ENCODE measurements around the gene KIAA1210.
"Not testable (repeated sequence)": the region's sequence is repeated elsewhere in the genome, so short reads cannot be mapped to it uniquely, and the experiment has no call there.

DNA sequence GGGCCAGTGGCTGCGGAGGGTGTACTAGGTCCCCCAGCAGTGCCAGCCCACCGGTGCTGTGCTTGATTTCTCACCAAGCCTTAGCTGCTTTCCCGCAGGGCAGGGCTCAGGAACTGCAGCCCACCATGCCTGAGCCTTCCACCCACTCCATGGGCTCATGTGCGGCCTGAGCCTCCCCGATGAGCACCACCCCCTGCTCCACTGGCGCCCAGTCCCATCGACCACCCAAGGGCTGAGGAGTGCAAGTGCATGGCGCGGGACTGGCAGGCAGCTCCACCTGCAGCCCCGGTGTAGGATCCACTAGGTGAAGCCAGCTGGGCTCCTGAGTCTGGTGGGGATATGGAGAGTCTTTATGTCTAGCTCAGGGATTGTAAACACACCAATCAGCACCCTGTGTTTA is 98.0 kb downstream of the KIAA1210 start:
- TF ChIP-seq, protein P1, sequence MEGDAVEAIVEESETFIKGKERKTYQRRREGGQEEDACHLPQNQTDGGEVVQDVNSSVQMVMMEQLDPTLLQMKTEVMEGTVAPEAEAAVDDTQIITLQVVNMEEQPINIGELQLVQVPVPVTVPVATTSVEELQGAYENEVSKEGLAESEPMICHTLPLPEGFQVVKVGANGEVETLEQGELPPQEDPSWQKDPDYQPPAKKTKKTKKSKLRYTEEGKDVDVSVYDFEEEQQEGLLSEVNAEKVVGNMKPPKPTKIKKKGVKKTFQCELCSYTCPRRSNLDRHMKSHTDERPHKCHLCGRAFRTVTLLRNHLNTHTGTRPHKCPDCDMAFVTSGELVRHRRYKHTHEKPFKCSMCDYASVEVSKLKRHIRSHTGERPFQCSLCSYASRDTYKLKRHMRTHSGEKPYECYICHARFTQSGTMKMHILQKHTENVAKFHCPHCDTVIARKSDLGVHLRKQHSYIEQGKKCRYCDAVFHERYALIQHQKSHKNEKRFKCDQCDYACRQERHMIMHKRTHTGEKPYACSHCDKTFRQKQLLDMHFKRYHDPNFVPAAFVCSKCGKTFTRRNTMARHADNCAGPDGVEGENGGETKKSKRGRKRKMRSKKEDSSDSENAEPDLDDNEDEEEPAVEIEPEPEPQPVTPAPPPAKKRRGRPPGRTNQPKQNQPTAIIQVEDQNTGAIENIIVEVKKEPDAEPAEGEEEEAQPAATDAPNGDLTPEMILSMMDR (IDR thresholded peaks at IDR 0.05 in 2 of 3, conservative IDR thresholded peaks at IDR 0.05 in 1 of 3; ENCODE audit: control insufficient read depth in 2 of 3, extremely low read depth in 1 of 3, insufficient read depth in 1 of 3, low read depth in 3 of 3, low read length in 3 of 3), result not testable (repeated sequence)
- not testable (repeated sequence) for TF ChIP-seq YY1 (IDR thresholded peaks at IDR 0.05; ENCODE audit: low read depth, low read length); POLR2A (IDR thresholded peaks at IDR 0.05; ENCODE audit: low read depth, low read length); RAD21 (IDR thresholded peaks at IDR 0.05; ENCODE audit: insufficient read depth, low read depth, low read length)
- TF ChIP-seq, protein P2, sequence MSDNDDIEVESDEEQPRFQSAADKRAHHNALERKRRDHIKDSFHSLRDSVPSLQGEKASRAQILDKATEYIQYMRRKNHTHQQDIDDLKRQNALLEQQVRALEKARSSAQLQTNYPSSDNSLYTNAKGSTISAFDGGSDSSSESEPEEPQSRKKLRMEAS (IDR thresholded peaks at IDR 0.05; ENCODE audit: low read depth, low read length), result not testable (repeated sequence)
- TF ChIP-seq, protein P3, sequence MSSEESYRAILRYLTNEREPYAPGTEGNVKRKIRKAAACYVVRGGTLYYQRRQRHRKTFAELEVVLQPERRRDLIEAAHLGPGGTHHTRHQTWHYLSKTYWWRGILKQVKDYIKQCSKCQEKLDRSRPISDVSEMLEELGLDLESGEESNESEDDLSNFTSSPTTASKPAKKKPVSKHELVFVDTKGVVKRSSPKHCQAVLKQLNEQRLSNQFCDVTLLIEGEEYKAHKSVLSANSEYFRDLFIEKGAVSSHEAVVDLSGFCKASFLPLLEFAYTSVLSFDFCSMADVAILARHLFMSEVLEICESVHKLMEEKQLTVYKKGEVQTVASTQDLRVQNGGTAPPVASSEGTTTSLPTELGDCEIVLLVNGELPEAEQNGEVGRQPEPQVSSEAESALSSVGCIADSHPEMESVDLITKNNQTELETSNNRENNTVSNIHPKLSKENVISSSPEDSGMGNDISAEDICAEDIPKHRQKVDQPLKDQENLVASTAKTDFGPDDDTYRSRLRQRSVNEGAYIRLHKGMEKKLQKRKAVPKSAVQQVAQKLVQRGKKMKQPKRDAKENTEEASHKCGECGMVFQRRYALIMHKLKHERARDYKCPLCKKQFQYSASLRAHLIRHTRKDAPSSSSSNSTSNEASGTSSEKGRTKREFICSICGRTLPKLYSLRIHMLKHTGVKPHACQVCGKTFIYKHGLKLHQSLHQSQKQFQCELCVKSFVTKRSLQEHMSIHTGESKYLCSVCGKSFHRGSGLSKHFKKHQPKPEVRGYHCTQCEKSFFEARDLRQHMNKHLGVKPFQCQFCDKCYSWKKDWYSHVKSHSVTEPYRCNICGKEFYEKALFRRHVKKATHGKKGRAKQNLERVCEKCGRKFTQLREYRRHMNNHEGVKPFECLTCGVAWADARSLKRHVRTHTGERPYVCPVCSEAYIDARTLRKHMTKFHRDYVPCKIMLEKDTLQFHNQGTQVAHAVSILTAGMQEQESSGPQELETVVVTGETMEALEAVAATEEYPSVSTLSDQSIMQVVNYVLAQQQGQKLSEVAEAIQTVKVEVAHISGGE (CRISPR knock-in tag; IDR thresholded peaks at IDR 0.05), result not testable (repeated sequence)
